ENCODE data around the gene LMF1.
"Not testable (repeated sequence)": the region's sequence is repeated elsewhere in the genome, so short reads cannot be mapped to it uniquely, and the experiment has no call there.

LMF1 gene

DNA sequence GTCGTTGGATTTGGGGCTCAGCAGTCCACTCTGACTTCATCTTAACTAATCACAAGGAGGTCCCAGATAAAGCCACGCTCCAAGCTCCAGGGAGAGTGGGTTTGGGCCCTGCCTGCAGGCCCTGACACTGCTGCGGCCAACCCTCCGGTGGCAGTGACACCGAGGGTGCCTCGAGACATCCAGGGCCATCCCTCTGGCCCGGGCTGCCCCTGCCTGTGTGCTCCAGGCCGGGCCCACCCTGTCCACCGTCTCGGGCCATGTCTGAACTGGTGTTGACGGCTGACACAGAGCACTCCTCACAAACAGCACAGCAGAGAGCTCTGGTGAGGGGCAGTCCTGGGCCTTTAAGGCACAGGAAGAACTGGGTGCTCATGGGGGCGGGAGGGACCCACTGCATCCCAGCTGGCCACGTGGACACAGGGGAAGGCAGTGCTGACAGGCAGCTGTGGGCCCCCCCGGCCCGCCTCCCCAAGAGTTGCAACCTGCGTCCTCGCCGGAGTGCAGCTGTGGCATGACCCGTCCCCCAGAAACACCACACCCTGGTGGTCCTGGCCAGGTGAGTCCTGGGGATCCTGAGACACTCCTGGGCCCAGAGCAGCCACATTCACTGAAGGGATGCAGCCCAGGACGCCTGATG lies 80.0 kb downstream of the LMF1 start:
- DNase-seq = no peak
- in situ Hi-C loops (cut with MboI; ENCODE audit: low pct_unique_long_range_greater_than_20kb, low sequenced_read_pairs) = no loop called here

DNA sequence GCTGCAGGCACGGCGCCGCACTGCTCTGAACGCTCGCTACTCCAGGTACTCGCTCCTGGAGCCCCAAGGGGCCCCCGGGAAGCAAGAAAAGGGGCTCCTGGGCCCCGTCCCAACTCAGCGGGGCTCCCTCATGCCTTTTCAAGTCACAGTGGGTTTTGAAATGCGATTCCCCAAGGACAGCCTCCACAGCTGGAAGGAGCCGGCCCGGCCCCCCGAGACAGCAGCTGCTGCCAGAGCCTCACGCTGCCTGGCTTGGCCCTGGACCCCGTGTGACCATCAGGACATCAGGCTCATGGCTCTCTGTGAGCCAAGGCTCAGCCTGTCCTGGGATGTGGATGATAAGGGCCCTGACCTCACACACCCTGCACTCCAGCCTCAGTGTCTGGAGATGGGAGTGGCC lies 80.6 kb downstream of the LMF1 start:
- in situ Hi-C loops (cut with MboI; ENCODE audit: low pct_unique_long_range_greater_than_20kb, low sequenced_read_pairs) = no loop called here
- no peak for DNase-seq

DNA sequence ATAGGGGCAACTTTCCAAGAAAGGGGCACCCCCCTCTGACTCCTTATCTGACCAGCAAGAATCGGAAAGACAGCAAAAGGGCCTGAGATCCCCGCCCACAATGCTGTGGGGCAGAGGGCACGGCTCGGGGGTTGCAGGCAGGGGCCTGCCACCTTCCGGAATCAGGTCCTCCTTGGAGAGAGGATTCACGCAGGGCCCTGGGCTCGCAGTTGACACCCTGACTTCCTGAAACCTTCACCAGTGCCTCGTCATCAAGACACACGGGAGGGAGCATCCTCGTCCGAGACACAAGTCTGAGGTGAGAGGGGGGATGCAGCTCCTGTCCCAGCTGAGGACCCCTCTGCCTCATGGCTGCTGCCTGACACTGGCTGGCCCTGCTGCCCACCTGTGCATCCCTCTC lies 81.2 kb downstream of the LMF1 start:
- DNase-seq = no peak
- in situ Hi-C loops (cut with MboI; ENCODE audit: low pct_unique_long_range_greater_than_20kb, low sequenced_read_pairs) = no loop called here

DNA sequence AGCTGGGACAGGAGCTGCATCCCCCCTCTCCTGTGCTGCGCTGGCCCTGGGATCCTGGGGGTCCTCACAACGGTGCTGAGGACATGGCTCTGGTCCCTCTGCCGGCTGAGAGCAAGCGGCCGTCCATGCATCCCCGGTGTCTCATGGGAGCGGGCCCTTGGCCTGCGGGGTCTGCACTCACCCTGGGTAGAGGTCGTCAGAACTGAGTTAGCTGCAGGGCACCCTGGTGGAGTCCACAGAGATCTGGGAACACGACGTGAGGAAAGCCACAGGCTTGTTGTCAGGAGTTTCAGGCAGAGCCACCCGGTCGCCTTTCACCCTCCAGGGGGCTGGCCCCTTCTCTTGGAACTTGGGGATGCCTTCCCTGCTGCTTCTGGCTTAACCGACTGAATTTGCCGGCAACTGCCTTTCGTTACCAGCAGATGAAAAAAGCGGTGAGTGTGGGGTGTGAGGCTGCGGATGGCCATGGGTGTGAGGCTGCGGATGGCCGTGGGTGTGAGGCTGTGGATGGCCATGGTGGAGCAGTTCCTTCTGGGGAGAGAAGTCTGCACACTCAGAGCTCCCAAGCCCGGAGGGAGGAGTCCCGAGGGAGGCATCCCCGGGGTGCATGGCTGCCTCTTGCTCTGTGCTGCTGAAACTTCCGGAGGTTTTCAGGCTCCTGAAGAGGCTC lies 81.7 kb downstream of the LMF1 start:
- no peak for DNase-seq
- in situ Hi-C loops (cut with MboI; ENCODE audit: low pct_unique_long_range_greater_than_20kb, low sequenced_read_pairs) = no loop called here

DNA sequence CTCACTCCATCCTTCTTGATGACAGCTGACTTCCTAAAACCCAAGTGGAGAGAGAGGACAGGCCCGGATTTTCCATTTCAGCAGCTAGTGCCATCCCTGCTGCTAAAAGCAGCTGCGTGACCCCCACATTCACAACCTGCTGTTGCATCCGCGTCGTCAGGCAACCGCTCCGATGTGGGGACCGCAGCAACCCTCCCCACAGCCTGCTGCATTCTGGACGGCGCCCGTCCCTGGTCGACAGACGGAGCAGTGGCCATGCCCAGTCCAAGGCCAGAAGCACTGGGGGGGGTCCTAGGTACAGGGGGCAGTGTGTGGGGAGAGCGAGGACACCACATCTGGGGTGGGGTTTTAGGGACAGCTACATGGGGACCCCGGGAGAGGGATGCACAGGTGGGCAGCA lies 82.3 kb downstream of the LMF1 start:
- in situ Hi-C loops (cut with MboI; ENCODE audit: low pct_unique_long_range_greater_than_20kb, low sequenced_read_pairs); DNase-seq: not testable (repeated sequence)

DNA sequence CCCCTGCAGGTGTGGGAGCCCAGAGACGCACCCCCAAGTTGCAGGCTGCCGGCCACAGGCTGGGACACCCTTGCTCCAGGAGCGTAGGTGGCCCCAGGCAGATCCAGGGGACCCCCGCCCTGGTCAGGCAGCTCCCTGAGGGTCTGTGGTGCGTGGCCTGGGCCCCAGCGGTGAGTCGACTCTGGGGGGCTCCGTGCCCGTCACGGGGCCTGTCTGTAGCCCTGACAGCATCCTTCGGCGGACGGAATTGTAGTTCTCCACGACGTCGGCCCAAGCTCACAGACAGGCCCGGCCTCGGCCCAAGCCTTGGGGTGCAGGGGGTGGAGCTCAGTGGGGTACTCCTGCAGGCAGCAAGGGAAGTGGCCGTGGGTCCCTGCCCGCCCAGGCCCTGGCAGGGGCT lies 82.9 kb downstream of the LMF1 start:
- in situ Hi-C loops (cut with MboI; ENCODE audit: low pct_unique_long_range_greater_than_20kb, low sequenced_read_pairs) = no loop called here
- DNase-seq = no peak

DNA sequence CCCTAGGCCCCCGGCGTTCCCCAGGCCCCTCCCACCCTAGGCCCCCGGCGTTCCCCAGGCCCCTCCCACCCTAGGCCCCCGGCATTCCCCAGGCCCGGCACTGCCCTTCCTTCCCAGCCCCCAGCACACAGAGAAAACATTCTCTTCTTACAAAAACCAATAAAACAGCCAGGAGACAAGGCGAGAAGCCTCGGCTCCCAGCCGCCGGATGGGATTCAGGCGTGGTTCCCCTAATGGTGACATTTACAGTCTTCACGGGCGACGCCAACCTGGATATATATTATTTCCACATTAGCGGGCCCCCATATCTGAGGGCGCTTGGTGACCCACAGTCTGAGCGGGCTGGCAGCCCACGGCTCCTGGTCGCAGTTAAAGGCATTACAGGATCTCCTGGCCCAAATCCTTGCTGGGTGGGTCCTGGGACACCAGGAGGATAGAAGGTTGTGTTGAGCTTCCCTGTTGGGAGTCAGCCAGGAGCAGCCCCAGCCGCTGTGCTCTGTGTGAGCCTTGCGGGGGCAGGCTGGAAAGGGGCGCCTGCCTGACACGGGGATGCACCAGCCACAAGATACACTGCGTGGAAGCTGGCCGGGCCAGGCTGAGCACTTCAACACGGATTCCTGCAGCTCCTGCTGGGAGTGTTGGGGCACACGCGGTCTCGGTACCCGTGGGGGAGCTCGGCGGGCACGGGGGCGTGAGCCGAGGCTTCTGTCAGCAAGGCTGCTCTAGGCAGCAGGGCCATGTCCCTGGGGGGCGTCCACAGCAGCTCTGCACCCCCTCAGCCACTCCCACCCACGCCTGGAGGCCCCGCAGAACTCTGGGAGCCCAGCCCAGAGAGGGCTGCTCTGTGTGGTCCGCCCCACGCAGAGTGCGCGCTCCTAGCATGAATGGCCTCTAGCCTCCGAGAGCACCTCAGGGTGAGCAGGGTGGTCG lies 83.7 kb downstream of the LMF1 start:
- in situ Hi-C loops (cut with MboI; ENCODE audit: low pct_unique_long_range_greater_than_20kb, low sequenced_read_pairs) = no loop called here
- DNase-seq = no peak

DNA sequence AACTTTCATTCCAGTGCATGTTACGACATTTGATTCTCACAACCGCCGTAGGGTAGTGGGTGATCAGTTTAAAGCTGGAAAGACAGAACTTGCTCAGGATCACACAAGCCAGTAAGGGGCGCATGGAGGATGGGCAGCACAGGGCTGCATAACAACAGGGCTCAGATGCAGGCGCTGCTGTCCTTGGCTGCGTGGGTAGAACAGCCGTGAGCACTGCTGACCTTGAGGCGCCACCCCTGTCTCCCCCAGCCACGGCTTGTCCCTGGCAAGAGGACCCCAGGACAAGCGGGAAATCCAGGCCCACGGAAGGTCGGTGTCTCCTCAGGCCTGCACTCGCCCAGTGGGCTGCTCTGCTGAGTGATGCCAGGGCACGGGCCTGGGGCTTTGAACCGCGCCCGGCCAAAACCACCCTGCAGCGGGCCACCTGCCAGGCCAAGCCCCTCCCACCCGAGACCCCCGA lies 84.7 kb downstream of the LMF1 start:
- in situ Hi-C loops (cut with MboI; ENCODE audit: low pct_unique_long_range_greater_than_20kb, low sequenced_read_pairs) = no loop called here
- DNase-seq = no peak

DNA sequence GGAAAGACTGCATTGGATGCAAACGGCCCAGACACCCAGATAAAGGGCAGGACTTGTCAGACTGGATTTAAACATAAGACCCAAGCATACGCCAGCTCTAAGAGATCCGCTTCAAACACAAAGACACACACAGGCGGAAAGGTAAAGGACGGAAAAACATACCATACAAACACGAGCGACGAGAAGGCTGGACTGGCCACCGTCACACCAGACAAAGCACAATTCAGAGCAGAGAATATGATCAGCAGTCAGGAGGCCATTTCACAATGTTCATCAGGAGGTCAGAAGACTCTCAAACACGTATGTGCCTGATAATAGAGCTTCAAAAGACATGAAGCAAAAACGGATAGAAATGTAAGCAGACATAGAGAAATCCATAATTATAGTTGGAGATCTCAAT lies 85.4 kb downstream of the LMF1 start:
- DNase-seq = no peak
- in situ Hi-C loops (cut with MboI; ENCODE audit: low pct_unique_long_range_greater_than_20kb, low sequenced_read_pairs) = no loop called here

DNA sequence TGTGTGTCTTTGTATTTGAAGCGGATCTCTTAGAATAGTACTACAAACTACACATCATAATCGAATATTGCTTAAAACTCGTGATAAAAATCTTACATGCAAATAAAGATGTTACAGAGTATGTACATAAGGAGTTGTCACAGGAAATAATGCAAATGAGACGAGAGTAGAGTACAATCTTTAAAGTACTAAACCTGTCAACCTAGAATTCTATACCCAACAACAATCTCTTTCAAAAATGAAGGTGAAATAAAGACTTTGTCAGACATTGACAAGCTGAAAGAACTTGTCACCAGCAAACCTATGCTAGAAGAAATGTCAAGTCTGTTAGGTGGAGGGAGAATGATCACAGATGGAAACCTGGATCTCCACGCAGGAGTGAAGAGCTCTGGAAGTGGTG lies 86.6 kb downstream of the LMF1 start:
- in situ Hi-C loops (cut with MboI; ENCODE audit: low pct_unique_long_range_greater_than_20kb, low sequenced_read_pairs) = no loop called here

DNA sequence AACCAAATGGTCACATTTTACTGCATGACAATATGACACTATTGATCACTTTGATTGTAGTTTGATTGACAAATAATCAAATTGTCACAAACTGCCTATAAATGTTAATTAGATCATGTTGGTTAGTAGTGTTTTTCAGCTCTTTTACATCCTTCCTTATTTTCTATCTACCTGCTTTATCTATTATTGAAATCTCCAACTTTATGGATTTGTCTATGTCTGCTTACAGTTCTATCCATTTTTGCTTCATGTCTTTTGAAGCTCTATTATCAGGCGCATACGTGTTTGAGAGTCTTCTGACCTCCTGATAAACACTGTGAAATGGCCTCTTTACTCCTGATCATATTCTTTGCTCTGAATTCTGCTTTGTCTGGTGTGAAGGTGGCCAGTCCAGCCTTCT lies 87.0 kb downstream of the LMF1 start:
- in situ Hi-C loops (cut with MboI; ENCODE audit: low pct_unique_long_range_greater_than_20kb, low sequenced_read_pairs) = no loop called here
- DNase-seq = no peak

More for the DNA sequence above, 86.6 kb downstream of the LMF1 start:
- no peak for DNase-seq

DNA sequence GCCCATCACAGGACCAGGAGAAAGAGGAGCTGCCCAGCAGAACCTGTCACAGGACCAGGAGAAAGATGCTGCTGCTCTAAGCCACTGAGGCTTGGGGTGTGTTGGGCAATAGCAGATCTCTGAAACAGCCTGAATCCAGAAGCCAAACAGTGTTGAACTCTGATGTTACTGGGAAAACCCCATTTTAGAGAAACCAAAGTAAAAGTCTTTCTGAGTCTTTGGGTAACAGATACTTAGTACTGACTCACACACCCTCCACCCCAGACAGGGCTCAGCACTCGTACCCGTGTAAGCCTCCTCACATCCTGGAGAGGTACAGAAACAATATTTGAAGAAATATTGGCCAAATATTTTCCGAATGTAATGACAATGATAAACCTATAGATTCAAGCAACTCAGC lies 87.4 kb downstream of the LMF1 start:
- in situ Hi-C loops (cut with MboI; ENCODE audit: low pct_unique_long_range_greater_than_20kb, low sequenced_read_pairs) = no loop called here
- DNase-seq = no peak

DNA sequence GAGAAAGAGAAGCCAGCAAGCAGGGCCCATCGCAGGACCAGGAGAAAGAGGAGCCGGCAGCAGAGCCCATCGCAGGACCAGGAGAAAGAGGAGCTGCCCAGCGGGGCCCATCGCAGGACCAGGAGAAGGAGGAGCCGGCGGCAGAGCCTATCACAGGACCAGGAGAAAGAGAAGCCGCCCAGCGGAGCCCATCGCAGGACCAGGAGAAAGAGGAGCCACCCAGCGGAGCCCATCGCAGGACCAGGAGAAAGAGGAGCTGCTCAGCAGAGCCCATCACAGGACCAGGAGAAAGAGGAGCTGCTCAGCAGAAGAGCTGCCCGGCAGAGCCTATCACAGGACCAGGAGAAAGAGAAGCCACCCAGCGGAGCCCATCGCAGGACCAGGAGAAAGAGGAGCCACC lies 88.1 kb downstream of the LMF1 start:
- DNase-seq; in situ Hi-C loops (cut with MboI; ENCODE audit: low pct_unique_long_range_greater_than_20kb, low sequenced_read_pairs): not testable (repeated sequence)

DNA sequence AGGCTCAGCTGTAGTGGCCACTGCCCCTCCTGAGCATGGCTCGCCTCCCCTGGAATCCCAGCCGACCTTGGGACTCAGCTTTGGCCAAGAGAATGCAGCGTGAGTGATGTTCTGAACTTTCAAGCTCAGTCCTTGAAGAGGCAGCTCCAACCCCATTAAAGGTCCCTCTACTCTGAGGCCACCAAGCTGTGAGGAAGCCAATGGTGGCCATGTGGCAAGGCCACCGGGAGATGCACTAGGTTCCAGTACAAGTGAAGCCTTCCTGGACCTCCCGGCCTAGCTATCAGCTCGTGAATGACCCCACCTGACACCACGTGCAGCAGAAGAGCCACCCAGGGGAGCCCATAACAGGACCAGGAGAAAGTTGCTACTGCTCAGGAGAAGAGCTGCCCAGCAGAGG lies 88.5 kb downstream of the LMF1 start:
- no peak for DNase-seq
- in situ Hi-C loops (cut with MboI; ENCODE audit: low pct_unique_long_range_greater_than_20kb, low sequenced_read_pairs) = no loop called here

DNA sequence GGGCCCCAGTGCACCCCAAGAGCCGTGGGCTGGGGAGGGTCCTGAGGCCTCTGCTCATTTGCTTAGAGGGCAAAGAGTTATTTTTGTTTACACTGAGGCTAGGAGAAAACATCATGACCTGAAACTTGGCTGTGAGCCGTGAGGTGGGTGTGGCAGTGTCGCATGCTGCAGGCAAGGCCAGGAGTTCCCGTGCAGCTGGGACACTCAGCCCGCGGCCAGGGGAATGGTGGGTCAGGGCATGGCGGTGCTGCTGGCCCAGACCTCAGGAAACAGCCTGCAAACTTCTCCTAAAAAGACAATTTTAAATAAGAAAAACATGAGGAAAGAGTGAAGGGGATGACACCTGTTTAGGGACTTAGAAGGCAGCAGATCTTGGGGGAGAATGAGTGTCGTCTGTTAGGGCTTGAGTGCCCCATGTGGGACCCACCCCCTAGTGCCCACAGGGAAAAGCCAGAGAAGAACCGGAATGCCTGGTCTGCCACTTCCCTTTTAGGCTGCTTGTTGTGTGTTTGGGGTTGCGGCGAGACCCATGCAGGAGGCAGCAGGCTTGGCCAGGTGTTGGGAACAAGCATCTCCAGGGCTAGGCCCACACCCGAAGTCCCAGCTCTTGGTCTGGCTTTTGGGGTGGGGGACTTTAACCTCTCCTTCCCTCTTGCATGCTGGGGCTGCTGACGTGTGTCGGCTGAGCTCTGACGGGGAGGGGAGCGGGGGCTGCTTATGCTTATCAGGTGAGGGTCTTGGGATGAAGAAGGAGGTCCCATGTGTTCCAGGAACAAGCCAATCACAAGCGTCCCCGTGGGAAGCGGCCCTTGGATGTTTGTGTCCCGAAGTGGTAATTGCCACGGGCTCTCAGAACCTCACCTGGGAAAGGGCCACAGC lies 89.3 kb downstream of the LMF1 start:
- DNase-seq = no peak
- in situ Hi-C loops (cut with MboI; ENCODE audit: low pct_unique_long_range_greater_than_20kb, low sequenced_read_pairs) = no loop called here

DNA sequence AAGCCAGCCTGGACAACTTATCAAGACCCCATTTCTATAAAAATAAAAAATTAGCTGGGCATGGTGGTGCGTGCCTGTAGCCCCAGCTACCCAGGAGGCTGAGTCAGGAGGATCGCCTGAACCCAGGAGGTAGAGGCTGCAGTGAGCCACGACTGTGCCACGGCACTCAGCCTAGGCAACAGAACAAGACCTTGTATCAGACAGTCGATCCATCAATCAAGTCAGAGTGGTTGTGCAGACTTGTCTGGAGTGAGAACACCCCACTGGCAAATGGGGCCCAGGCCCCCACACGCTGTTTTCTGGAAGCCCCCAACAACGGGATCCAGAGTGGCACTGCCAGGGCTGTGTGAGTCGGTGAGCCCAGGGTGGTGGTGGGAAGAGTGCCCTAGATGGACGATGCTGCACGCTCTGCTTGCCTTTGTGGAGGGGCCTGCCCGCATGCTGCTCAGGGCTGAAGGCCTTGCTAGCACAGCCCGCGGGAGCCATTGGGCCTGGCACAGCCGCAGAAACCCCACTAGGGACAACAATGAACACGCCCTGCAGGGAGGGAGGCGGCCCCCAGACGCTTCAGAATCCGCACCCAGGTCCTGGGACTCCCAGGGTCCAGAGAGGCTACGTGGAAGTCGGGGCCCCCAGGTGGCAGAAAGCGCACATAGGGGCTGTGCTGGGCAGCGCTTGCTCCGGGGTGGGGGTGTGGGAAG lies 90.2 kb downstream of the LMF1 start:
- no peak for DNase-seq
- in situ Hi-C loops (cut with MboI; ENCODE audit: low pct_unique_long_range_greater_than_20kb, low sequenced_read_pairs) = no loop called here

DNA sequence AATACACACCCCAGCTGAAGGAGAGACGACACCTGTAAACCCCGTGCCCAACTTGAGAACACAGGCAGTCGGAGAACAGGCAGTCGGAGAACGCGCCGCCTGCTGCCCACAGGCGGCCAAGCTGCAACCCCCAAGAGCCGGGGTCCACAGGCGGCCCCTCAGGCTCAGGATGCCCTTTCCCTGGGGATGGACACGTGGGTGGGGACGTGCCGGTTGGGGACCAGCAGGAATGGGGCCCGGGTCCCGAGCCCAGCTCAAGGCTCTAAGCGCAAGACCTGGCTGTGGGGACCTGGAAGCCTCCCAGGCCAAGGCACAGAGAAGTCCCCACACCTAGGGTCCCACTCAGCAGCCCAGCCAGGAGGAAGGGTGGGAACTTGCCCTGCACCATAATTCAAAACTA lies 90.8 kb downstream of the LMF1 start:
- in situ Hi-C loops (cut with MboI; ENCODE audit: low pct_unique_long_range_greater_than_20kb, low sequenced_read_pairs) = no loop called here
- DNase-seq = no peak

DNA sequence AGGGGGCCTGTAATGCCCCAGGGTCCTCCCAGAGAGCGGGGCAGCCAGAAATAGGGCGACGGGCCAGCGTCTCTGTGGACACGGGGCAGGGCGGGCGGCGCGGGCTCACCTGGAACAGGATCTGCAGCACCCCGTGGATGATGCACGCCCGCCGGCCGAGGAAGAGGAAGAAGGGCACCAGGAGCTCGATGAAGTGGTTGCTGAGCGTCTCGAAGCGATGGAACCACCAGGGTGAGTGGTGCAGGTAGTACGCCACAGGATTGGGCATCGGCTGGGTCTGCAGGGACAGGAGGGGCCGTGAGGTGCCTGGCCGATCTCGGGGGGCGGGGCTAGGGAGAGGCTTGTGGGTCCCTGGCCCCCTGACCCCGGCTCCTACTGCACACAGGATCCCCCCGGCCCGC lies 91.3 kb downstream of the LMF1 start:
- DNase-seq = no peak
- in situ Hi-C loops (cut with MboI; ENCODE audit: low pct_unique_long_range_greater_than_20kb, low sequenced_read_pairs) = no loop called here

DNA sequence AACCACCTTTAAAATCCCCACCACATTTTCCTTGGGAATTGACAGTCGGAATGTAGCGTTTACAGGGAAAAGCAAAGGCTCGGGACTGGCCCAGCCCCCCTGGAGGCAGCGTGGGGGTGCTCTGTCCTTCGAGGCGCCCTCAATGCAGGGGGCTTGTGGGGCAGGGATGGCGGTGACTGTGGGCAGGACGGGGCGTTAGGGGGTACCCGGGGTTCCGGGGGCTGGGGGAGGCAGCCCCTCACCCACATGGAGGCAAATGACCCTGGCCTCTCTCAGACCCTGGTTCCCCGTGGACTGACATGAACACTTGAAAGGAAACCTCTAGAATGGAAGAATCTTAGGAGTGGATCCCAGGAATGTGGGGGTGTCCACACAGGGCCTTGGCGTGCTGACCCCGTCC lies 91.9 kb downstream of the LMF1 start:
- DNase-seq = no peak
- in situ Hi-C loops (cut with MboI; ENCODE audit: low pct_unique_long_range_greater_than_20kb, low sequenced_read_pairs) = no loop called here

All from KBM-7 (cell line).